ENCODE data around the gene LRRFIP2.
"Not testable (repeated sequence)": the region's sequence is repeated elsewhere in the genome, so short reads cannot be mapped to it uniquely, and the experiment has no call there.

The LRRFIP2 gene

DNA sequence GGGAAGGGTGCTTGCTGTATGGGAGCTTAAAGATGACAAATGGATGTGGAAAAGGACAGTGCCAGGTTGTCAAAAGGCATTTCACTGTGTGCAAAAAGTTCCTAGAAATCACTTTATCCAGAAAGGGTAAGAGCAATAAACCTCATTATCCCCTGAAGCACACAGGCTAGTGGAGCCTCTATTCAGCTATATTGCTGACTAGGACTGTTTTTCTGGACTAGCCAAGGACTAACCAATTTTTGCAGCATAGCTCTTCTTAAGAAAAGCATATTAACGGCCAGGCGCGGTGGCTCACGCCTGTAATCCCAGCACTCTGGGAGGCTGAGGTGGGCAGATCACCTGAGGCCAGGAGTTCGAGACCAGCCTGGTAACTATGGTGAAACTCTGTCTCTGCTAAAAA lies 116.3 kb downstream of the LRRFIP2 start:
- DNase-seq, result no peak

GRCh38 chr3:37056826-37057225 lies 117.6 kb downstream of the LRRFIP2 start:
- no peak for DNase-seq

DNA sequence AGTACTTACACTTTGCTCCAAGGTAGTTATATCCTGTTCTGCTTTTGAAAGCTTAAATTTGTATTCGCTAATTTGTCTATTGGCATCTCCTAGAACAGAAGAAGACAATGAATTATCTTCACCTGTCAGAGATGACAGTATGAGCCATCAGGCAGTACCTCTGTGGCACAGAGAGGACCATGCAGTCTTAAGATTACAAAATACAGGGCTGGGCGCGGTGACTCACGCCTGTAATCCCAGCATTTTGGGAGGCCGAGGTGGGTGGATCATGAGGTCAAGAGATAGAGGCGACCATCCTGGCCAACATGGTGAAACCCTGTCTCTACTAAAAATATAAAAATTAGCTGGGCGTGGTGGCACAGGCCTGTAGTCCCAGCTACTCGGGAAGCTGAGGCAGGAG lies 119.3 kb downstream of the LRRFIP2 start:
- not testable (repeated sequence) for DNase-seq

- DNase-seq, result no peak
Observed at GRCh38 chr3:37054370-37054769, 120.0 kb downstream of the LRRFIP2 start.

- no peak for DNase-seq
Observed at GRCh38 chr3:37053753-37054152, 120.6 kb downstream of the LRRFIP2 start.

DNA sequence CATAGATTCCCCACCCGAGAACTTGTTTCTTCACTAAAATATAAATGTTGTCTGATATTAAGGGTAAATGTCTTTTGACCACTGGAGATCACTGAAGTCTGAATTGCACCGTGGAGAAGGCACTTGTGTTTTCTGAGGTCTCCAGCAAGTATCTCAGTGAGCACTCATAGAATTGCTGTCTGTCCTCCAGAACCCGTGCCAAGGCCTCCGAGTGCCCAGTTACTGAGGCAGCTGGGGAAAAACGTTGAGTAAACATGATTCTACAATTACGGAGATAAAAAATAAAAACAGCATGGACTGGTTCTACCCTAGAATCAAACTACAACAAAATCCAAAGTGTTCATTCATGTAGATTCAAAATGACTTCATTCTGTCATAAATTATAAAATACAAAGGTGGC lies 121.0 kb downstream of the LRRFIP2 start:
- DNase-seq, result no peak

DNA sequence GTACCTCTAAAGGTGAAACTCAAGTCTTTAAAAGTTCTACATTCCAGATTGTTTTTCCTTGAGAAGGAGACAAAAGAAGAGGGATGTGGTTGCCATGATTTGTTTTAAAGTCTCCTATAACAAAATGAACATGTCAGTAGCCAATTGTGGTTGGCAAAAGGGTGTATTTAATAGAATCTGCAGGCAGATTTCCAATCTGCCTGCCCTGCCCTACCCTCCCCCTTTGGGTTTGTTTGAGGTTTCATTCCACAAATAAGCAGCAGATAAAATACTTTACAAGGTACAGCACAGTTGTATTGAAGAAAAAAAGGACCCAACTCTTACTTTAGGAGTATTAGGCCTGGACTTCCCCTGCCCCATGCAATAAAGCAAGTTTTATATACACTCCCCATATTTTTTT lies 121.5 kb downstream of the LRRFIP2 start:
- DNase-seq, result no peak

DNA sequence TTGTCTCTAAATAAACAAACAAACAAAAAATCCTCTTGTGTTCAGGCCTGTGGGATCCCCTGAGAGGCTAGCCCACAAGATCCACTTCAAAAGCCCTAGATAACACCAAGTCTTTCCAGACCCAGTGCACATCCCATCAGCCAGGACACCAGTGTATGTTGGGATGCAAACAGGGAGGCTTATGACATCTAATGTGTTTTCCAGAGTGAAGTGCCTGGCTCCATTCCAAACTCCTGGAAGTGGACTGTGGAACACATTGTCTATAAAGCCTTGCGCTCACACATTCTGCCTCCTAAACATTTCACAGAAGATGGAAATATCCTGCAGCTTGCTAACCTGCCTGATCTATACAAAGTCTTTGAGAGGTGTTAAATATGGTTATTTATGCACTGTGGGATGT lies 124.1 kb downstream of the LRRFIP2 start:
- DNase-seq, result no peak

- not testable (repeated sequence) for DNase-seq
Observed at GRCh38 chr3:37042712-37043111, 131.7 kb downstream of the LRRFIP2 start.

- no peak for DNase-seq
Observed at GRCh38 chr3:37041546-37042195, 132.7 kb downstream of the LRRFIP2 start.

DNA sequence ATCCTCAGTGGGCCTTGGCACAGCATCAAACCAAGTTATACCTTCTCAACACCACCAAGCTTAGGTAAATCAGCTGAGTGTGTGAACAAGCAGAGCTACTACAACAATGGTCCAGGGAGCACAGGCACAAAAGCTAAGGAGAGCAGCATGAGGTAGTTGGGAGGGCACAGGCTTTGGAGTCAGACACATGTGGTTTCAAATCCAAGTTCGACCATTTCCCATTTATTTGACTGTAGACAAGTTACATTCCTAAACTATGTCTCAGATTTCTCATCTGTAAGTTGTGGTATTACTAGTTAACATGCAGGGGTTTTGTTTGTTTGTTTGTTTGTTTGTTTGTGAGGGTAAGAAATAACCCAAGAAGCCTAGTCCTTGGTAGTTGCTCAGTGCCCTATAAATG lies 134.2 kb downstream of the LRRFIP2 start:
- no peak for DNase-seq

DNA sequence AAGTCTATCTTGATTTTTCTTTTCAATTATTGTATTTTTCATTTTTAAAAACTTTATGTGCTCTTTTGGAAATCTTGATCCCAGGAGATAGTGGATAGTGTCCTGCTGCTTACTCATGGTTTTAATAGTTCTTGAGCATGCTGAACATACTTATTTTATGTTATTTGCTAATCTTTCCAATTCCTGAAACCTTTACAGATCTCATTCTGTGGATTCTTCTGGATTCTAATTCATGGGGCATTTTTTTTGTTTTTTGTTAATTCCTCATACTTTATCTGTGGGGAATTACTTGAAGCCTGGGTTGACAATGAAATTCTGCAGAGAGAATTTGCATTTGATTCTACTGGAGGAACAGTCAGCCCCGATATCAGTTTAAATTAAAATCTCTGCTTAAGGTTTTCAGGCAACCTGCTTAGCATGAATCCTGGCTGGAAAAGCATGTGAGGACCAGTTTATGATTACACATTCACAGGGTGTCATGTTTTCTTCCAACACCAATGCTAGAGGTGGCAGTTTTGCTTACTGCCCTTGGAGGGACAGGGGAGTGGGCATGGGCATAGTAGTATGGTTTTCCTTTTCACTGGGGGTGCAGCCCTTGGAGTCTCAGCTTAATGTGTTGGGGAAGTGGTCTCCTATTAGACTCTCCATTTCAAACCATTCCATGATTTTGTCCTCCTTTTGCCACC lies 135.1 kb downstream of the LRRFIP2 start:
- no peak for DNase-seq

DNA sequence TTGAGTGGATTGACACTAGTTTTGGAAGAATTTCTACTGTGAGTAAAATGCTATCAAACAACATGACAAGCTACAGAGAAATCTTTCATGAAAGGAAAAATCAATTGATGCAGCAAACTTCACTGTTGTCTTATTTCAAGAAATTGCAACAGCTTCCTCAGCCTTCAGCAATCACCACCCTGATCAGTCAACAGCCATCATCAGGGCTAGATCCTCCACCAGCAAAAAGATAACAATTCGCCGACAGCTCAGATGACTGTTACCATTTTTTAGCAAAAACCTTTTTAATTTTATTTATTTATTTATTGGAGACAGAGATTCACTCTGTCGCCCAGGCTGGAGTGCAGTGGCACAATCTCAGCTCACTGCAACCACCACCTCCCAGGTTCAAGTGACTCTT lies 137.0 kb downstream of the LRRFIP2 start:
- DNase-seq, result no peak

DNA sequence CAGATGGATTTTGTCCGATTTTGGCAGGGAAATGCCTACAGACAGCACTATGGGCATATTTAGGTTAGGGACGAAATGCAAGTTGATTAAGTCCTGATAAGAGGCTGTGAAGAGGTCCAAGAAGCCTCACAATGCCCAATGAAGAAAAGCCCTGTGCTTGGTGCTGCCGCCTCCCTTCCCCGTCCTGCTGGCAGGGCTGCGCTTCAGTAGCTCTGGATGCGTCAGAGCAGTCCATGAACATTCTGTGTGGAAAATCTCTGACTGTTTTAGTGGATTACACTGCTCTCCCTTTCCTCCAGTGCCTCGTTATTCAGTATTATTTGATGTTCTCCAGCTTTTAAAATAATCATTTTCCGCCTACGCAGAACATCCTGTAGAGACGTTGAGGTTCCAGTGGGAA lies 141.4 kb downstream of the LRRFIP2 start:
- no peak for DNase-seq

DNA sequence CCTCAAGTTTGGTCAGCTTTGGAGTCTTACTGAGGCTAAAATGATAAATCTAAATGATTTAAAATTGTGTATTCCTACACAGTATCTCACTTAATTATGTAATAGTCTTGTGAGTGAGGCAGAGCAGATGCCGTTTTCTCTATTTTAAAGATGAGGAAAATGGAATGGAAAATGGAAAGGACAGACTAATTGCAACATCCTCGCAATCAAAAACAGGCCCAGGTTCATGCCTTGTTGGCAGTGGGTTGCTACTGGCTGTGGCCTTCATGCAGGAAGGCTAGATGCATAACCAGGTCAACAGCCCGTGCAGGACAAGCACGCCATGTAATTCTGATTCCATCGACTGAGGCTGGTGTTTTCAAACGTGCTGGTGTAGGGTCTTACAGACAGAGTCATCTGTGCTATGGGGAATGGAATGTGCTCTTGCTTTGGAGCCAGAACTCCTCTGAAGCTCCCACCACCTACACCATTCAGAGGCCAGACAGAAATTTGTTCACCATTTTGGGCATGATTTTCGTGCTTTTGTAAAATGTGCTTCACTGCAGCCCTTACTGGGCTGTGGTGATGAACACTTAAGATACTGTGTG lies 143.2 kb downstream of the LRRFIP2 start:
- DNase-seq, result no peak

GRCh38 chr3:37030588-37030987 lies 143.8 kb downstream of the LRRFIP2 start:
- DNase-seq, result no peak

GRCh38 chr3:37029516-37030163 lies 144.7 kb downstream of the LRRFIP2 start:
- DNase-seq, result no peak

GRCh38 chr3:37029111-37029510 lies 145.3 kb downstream of the LRRFIP2 start:
- DNase-seq, result no peak

- no peak for DNase-seq
Observed at GRCh38 chr3:37028329-37028728, 146.1 kb downstream of the LRRFIP2 start.

DNA sequence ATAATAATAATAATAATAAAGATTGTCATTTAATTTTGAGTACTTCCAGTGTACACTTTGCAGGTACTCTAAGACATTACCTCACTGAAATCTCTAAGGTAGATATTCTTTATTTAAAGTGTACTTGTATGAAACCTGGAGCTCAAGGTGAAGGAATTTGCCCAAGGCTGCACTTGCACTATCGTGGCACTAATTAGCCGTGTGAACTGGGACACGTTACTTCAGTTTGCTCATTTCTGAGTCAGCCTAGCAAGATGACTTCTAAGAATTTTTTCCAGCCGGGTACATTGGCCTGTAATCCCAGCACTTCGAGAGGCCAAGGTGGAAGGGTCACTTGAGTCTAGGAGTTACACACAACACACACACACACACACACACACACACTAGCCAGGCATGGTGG lies 147.5 kb downstream of the LRRFIP2 start:
- DNase-seq, result no peak

- DNase-seq, result no peak
Observed at GRCh38 chr3:37025561-37026335, 148.6 kb downstream of the LRRFIP2 start.

DNA sequence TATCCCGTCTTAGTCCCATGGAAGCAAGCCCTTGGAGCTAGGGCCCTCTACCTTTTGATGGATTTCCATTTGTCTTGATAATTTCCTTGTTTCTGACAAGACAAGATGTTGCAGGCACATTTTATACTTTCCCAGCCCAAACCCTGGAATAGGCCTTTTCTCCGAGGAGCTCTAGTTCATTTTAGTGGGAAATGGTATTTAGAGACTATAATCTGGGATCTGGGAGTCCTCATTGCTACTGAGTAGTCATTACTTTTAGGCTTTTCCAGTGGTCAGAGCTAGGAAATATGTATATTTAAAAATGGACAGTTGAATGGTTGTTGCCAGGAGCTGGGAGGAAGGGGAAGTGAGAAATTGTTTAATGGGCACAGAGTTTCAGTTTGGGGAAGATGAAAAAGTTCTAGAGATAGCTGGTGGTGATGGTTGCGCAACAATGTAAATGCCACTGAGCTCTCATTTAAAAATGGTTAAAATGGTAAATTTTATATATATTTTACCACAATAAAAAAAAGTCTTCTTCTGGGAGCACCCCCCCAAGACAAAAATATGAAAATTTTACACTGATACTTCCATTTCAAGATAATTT lies 149.5 kb downstream of the LRRFIP2 start:
- no peak for DNase-seq

DNA sequence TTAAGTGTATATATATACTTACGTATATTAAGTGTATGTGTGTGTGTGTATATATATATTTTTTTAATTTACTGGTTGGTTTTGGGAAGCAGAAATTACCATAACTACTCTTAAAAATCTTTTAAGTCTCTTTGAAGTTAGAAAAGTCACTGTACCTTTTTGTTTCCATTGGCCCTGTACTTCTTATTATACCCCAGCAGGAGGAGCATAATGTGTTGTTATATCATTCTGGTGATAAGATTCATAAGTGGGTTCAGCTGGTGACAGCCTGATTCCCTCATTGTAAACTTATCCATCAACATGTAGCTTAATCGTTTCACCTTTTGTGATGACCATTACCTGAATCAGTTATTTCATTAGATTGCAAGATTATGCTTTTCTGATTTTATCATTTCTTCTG lies 150.3 kb downstream of the LRRFIP2 start:
- DNase-seq, result no peak

All from NCI-H2227 treated with DMSO at 0.1 percent for 48 hours (cell line).